PC-9 (cell line): ENCODE results near the gene STARD8.

ENCODE experiments used
- CTCF ChIP-seq: fragments of 200-600 bp; sonication (generic); conservative IDR thresholded peaks from 2 replicates; pipeline ENCODE4 v1.6.1; 2017; ENCODE audit warnings: mixed run types, antibody characterized with exemption, mild to moderate bottlenecking, moderate library complexity
- EZH2 ChIP-seq: fragments of 200-600 bp; sonication (generic); IDR thresholded peaks from 2 replicates; pipeline ENCODE4 v1.8.0; 2017; ENCODE audit warnings: antibody characterized with exemption, low read depth

- TF ChIP-seq CTCF (no peak), EZH2 (no peak)
These were observed 34.0 kb downstream of the STARD8 start for GRCh38 chrX:68681443-68681941.
